Dermis microvascular lymphatic vessel endothelial cell (primary cell): ENCODE measurements around the gene MAP4. TPM values are rescaled to one million over a fixed set of nuclear protein-coding genes. Genes with fewer than 3 reads are reported as not detected.
A peak's percentile ranks its signal among the peaks of the same experiment; 100 is the strongest.

Source experiments
- DNase-seq, 2 donors: peaks; one replicate each; pipeline versions ENCODE4 v3.0.0 to v3.0.0-alpha.2; 2010; ENCODE audit warnings: low read depth in 2 of 2
- total RNA-seq: library from RNA; depleted of rRNA; stranded (reverse); fragments of >200 nt; gene quantifications from 2 replicates; pipeline ENCODE4 v1.2.1, GENCODE V29; 2014

Gene MAP4
- total RNA-seq, 1 donor from 2014 or later = 41.2 TPM

GRCh38 chr3:47865192-47865591 is 151.0 kb downstream of the MAP4 start:
- no peak for DNase-seq

GRCh38 chr3:47863391-47864128 is 152.7 kb downstream of the MAP4 start:
- no peak for DNase-seq

GRCh38 chr3:47859956-47860605 is 156.1 kb downstream of the MAP4 start:
- DNase-seq = no peak

GRCh38 chr3:47857151-47857550 is 159.1 kb downstream of the MAP4 start:
- no peak for DNase-seq

- DNase-seq = no peak
Measured at GRCh38 chr3:47856669-47857068, 159.5 kb downstream of the MAP4 start.

- DNase-seq = no peak
Measured at GRCh38 chr3:47855461-47856383, 160.5 kb downstream of the MAP4 start.

GRCh38 chr3:47854720-47855455 is 161.3 kb downstream of the MAP4 start:
- no peak for DNase-seq

GRCh38 chr3:47854267-47854666 is 161.9 kb downstream of the MAP4 start:
- DNase-seq = no peak

- DNase-seq = no peak
Measured at GRCh38 chr3:47852604-47853602, 163.3 kb downstream of the MAP4 start.

GRCh38 chr3:47851888-47852603 is 164.2 kb downstream of the MAP4 start:
- DNase-seq = no peak

GRCh38 chr3:47850564-47851410 is 165.4 kb downstream of the MAP4 start:
- no peak for DNase-seq

GRCh38 chr3:47849699-47850563 is 166.3 kb downstream of the MAP4 start:
- peak in 1 of 2 donors; percentile 31 for DNase-seq

GRCh38 chr3:47849186-47849698 is 167.0 kb downstream of the MAP4 start:
- no peak for DNase-seq

GRCh38 chr3:47848599-47849117 is 167.6 kb downstream of the MAP4 start:
- no peak for DNase-seq

GRCh38 chr3:47847801-47848518 is 168.3 kb downstream of the MAP4 start:
- DNase-seq = no peak

GRCh38 chr3:47847260-47847659 is 169.0 kb downstream of the MAP4 start:
- DNase-seq = no peak
